ENCODE results near the gene SH3RF3.

The SH3RF3 gene

DNA sequence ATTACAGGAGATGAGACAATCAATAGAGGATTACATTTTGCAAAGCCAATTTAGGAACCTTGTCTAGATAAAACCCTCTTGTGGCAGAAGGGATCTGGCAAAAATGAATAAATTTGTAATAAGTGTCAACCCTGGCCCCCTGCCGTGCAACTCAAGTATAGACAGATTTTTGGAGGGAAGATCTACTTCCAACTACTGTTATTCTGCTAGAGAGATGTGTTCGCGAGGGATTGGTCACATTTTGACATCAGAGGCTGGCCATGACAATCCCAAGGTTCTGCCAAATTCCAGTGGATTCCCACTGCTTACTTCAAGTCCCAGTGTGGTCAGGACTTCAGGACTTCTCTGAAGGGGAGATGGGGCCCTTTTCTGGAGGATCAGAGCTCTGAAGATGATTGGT, 192.6 kb downstream of the SH3RF3 start:
- H3K4me3 ChIP-seq (ENCODE audit: low read depth, low read length): no peak overlapping the region
- DNase-seq (ENCODE audit: low read depth): no peak
- TF ChIP-seq CTCF (IDR thresholded peaks at IDR 0.05; ENCODE audit: insufficient read depth, low read depth, low read length, missing control alignments): no peak

DNA sequence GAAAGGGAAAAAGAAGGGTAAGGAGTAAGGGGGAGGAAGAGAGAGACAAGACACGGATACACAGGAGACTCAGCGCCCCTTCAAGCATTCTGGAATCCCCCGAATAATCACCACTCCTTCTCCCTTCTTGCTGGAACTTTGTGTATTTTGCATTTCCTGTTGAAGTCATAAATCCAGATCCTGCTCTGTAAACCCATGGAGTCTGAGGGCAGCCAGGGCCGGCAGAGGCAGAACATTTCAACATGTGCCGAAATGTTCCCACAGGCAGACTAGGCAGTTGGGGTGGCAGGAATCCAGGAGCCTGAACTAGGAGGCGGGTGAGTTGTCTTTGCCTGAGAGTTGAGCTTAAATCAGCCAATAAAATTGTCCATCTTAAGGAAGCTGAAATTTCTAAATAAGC, 193.1 kb downstream of the SH3RF3 start:
- DNase-seq (ENCODE audit: low read depth): no peak
- H3K4me3 ChIP-seq (ENCODE audit: low read depth, low read length): no peak overlapping the region
- TF ChIP-seq CTCF (IDR thresholded peaks at IDR 0.05; ENCODE audit: insufficient read depth, low read depth, low read length, missing control alignments): no peak

DNA sequence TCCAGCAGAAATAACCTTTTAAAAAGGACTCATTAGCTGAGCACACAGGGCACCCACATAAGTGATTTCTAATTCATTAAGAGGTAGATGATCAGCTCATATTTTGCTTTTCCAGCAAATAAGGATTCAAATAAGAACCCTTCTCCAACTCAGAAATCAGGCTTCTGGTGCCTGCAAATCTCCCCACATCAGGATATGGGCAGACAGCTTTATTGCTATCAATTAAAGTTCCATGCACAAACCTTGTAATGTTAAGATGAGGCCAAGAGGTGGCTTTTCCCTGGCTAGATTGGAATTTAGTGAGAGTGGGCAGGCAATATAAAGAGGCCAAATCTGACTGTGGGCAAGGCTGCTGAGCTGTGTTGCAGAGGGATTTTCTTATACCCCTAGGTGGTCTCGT, 193.6 kb downstream of the SH3RF3 start:
- DNase-seq (ENCODE audit: low read depth): no peak
- no peak for TF ChIP-seq CTCF (IDR thresholded peaks at IDR 0.05; ENCODE audit: insufficient read depth, low read depth, low read length, missing control alignments)
- H3K4me3 ChIP-seq (ENCODE audit: low read depth, low read length): no peak overlapping the region

- no peak for DNase-seq (ENCODE audit: low read depth)
- no peak overlapping the region for H3K4me3 ChIP-seq (ENCODE audit: low read depth, low read length)
- TF ChIP-seq CTCF (IDR thresholded peaks at IDR 0.05; ENCODE audit: insufficient read depth, low read depth, low read length, missing control alignments): no peak
Observed at GRCh38 chr2:109324861-109325260, 195.9 kb downstream of the SH3RF3 start.

DNA sequence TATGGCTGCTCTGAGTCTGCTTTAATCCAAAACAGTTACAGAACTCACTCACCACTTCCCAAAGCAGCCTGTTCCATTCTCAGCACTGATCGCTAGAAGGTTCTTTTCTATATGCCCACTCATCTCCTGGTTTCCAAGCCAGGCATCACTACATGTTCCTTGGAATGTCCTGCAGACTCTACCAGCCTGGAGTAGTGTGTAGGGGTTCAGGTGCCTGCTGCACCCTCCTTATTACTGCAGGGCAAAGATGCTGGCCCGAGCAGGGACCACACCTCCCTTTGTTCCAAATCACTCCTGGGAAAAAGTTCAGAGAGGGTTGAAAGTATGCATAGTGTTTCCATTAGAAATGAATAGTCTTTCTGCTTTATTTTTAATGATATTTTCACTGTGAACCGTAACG, 196.6 kb downstream of the SH3RF3 start:
- DNase-seq (ENCODE audit: low read depth): no peak
- no peak overlapping the region for H3K4me3 ChIP-seq (ENCODE audit: low read depth, low read length)
- no peak for TF ChIP-seq CTCF (IDR thresholded peaks at IDR 0.05; ENCODE audit: insufficient read depth, low read depth, low read length, missing control alignments)

- H3K4me3 ChIP-seq (ENCODE audit: low read depth, low read length): no peak overlapping the region
- DNase-seq (ENCODE audit: low read depth): no peak
- no peak for TF ChIP-seq CTCF (IDR thresholded peaks at IDR 0.05; ENCODE audit: insufficient read depth, low read depth, low read length, missing control alignments)
Observed at GRCh38 chr2:109326306-109326705, 197.3 kb downstream of the SH3RF3 start.

DNA sequence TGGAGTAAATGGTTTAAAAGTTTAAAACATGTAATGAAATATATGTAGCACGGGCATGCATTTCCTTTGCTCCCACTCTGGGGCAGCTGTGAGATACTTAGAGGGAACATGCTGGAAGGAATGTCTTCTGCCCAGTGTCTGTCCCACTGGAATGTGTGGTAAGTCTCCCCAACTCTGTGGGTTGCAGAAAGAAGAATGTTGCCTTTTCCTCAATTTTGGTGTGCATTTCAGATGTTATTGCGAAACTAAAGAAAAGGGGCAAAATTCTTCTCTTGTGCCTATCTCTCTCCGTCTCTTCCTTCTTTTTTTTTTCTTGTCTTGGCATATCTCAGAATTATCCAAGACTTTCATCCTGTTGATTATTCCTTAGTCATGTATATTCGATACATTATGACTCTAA, 201.1 kb downstream of the SH3RF3 start:
- H3K4me3 ChIP-seq (ENCODE audit: low read depth, low read length): no peak overlapping the region
- no peak for TF ChIP-seq CTCF (IDR thresholded peaks at IDR 0.05; ENCODE audit: insufficient read depth, low read depth, low read length, missing control alignments)
- DNase-seq (ENCODE audit: low read depth): no peak
